ENCODE results near the gene CPTP. TPM values are rescaled to one million over a fixed set of nuclear protein-coding genes. Genes with fewer than 3 reads are reported as not detected.

The CPTP gene
- polyA plus RNA-seq, 1 donor from 2014 or later, result 9.9 TPM

DNA sequence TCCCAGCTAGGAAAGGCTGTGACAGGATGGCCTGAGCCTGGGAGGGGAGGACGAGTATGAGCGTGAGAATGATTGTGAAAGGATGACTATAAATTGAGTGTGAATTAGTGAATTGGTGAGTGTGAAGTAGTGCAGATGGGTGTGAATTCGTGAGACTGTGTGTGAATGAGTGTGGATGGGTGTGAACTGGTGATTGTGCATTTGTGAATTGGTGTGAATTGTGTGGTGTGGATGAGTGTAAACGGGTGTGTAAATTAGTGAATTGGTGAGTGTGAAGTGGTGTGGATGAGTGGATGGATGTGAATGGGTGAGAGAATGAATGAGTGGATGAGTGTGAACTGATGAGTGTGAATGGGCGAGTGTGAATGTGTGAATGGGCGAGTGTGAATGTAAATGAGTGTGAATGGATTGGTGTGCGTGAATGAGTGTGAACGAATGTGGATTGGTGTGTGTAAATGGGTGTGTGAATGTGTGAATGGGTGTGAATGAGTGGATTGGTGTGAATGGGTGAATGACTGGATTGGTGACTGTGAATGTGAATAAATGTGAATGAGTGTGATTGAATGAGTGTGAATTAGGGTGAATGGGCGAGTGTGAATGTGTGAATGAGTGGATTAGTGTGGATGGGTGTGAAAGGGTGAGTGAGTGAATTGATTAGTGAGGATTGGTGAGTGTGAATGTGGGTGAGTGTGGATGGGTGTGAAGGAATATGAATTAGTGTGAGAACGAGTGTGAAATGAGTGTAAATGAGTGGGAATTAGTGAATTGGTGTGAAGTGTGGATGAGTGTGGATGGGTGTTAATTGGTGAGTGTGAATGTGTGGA, 41.5 kb downstream of the CPTP start:
- H3K27me3 ChIP-seq (ENCODE audit: insufficient read depth, low read depth, low read length), result no peaks in the 10 kb centered on the region
- no peak overlapping the region for H3K27ac ChIP-seq (ENCODE audit: low read length)
- no peak for TF ChIP-seq EP300 (conservative IDR thresholded peaks at IDR 0.05; ENCODE audit: poor library complexity, severe bottlenecking)
- no peak for TF ChIP-seq RAD21 (conservative IDR thresholded peaks at IDR 0.05)
- TF ChIP-seq, protein P1, sequence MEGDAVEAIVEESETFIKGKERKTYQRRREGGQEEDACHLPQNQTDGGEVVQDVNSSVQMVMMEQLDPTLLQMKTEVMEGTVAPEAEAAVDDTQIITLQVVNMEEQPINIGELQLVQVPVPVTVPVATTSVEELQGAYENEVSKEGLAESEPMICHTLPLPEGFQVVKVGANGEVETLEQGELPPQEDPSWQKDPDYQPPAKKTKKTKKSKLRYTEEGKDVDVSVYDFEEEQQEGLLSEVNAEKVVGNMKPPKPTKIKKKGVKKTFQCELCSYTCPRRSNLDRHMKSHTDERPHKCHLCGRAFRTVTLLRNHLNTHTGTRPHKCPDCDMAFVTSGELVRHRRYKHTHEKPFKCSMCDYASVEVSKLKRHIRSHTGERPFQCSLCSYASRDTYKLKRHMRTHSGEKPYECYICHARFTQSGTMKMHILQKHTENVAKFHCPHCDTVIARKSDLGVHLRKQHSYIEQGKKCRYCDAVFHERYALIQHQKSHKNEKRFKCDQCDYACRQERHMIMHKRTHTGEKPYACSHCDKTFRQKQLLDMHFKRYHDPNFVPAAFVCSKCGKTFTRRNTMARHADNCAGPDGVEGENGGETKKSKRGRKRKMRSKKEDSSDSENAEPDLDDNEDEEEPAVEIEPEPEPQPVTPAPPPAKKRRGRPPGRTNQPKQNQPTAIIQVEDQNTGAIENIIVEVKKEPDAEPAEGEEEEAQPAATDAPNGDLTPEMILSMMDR (IDR thresholded peaks at IDR 0.05; ENCODE audit: poor library complexity, severe bottlenecking), result no peak
- TF ChIP-seq, protein P2, sequence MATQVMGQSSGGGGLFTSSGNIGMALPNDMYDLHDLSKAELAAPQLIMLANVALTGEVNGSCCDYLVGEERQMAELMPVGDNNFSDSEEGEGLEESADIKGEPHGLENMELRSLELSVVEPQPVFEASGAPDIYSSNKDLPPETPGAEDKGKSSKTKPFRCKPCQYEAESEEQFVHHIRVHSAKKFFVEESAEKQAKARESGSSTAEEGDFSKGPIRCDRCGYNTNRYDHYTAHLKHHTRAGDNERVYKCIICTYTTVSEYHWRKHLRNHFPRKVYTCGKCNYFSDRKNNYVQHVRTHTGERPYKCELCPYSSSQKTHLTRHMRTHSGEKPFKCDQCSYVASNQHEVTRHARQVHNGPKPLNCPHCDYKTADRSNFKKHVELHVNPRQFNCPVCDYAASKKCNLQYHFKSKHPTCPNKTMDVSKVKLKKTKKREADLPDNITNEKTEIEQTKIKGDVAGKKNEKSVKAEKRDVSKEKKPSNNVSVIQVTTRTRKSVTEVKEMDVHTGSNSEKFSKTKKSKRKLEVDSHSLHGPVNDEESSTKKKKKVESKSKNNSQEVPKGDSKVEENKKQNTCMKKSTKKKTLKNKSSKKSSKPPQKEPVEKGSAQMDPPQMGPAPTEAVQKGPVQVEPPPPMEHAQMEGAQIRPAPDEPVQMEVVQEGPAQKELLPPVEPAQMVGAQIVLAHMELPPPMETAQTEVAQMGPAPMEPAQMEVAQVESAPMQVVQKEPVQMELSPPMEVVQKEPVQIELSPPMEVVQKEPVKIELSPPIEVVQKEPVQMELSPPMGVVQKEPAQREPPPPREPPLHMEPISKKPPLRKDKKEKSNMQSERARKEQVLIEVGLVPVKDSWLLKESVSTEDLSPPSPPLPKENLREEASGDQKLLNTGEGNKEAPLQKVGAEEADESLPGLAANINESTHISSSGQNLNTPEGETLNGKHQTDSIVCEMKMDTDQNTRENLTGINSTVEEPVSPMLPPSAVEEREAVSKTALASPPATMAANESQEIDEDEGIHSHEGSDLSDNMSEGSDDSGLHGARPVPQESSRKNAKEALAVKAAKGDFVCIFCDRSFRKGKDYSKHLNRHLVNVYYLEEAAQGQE (IDR thresholded peaks at IDR 0.05; ENCODE audit: borderline replicate concordance), result no peak
- no peak for TF ChIP-seq MXI1 (conservative IDR thresholded peaks at IDR 0.05; ENCODE audit: poor library complexity, severe bottlenecking)
- no peak for TF ChIP-seq POLR2AphosphoS5 (IDR thresholded peaks at IDR 0.05)
- no peak for TF ChIP-seq TAF1 (IDR thresholded peaks at IDR 0.05; ENCODE audit: low read depth)
- TF ChIP-seq EZH2 (IDR thresholded peaks at IDR 0.05; ENCODE audit: borderline replicate concordance, insufficient read depth, low read length, poor library complexity, severe bottlenecking), result no peak
- TF ChIP-seq SMC3 (conservative IDR thresholded peaks at IDR 0.05; ENCODE audit: poor library complexity), result no peak
- H3K36me3 ChIP-seq (ENCODE audit: insufficient read depth, low read length), result no peaks in the 10 kb centered on the region
- no peaks in the 10 kb centered on the region for H3K79me2 ChIP-seq (replicated peaks; ENCODE audit: insufficient read depth, low read length)
- no peak overlapping the region for H3K4me3 ChIP-seq (ENCODE audit: low read length)
- H3K4me2 ChIP-seq (ENCODE audit: low read length), result no peak overlapping the region
- no peaks in the 10 kb centered on the region for H4K20me1 ChIP-seq (ENCODE audit: insufficient read depth)
- no peak overlapping the region for H2AFZ ChIP-seq (ENCODE audit: low read depth, low read length)
- no peak overlapping the region for H3K9ac ChIP-seq (ENCODE audit: low read length)
- H3K9me2 ChIP-seq (ENCODE audit: insufficient read depth, low read length), result no peaks in the 10 kb centered on the region
- no peaks in the 10 kb centered on the region for H3F3A ChIP-seq (ENCODE audit: insufficient read depth, low read length, poor library complexity, severe bottlenecking)
- no peaks in the 10 kb centered on the region for H3K9me3 ChIP-seq (ENCODE audit: low read length)

DNA sequence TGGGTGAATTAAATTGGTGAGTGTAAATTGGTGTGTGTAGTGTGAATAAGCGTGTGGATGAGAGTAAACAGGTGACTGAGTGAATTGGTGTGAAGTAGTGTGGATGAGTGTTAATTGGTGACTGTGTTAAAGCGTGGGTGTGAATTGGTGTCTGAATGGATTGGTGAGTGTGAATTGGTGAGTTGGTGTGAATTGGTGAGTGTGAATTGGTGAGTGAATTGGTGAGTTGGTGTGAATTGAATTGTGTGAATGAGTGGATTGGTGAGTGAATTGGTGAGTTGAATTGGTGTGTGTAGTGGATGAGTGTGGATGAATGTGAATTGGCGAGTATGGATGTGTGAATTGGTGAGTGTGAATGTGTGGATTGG, 42.1 kb downstream of the CPTP start:
- no peak for TF ChIP-seq EP300 (conservative IDR thresholded peaks at IDR 0.05; ENCODE audit: poor library complexity, severe bottlenecking)
- TF ChIP-seq POLR2AphosphoS5 (IDR thresholded peaks at IDR 0.05), result no peak
- no peak for TF ChIP-seq EZH2 (IDR thresholded peaks at IDR 0.05; ENCODE audit: borderline replicate concordance, insufficient read depth, low read length, poor library complexity, severe bottlenecking)
- TF ChIP-seq SMC3 (conservative IDR thresholded peaks at IDR 0.05; ENCODE audit: poor library complexity), result no peak
- no peak for TF ChIP-seq TAF1 (IDR thresholded peaks at IDR 0.05; ENCODE audit: low read depth)
- TF ChIP-seq, protein P1 (IDR thresholded peaks at IDR 0.05; ENCODE audit: poor library complexity, severe bottlenecking), result no peak
- TF ChIP-seq, protein P2 (IDR thresholded peaks at IDR 0.05; ENCODE audit: borderline replicate concordance), result no peak
- no peak for TF ChIP-seq MXI1 (conservative IDR thresholded peaks at IDR 0.05; ENCODE audit: poor library complexity, severe bottlenecking)
- TF ChIP-seq RAD21 (conservative IDR thresholded peaks at IDR 0.05), result no peak
- H3K9me2 ChIP-seq (ENCODE audit: insufficient read depth, low read length), result no peaks in the 10 kb centered on the region

More for the DNA sequence above, 42.1 kb downstream of the CPTP start:
- Histone ChIP-seq H2AFZ (ENCODE audit: low read depth, low read length) (no peak overlapping the region), H3K27me3 (ENCODE audit: insufficient read depth, low read depth, low read length) (no peaks in the 10 kb centered on the region), H3K79me2 (replicated peaks; ENCODE audit: insufficient read depth, low read length) (no peaks in the 10 kb centered on the region), H4K20me1 (ENCODE audit: insufficient read depth) (no peaks in the 10 kb centered on the region), H3K9ac (ENCODE audit: low read length) (no peak overlapping the region), H3K27ac (ENCODE audit: low read length) (no peak overlapping the region), H3K36me3 (ENCODE audit: insufficient read depth, low read length) (no peaks in the 10 kb centered on the region), H3F3A (ENCODE audit: insufficient read depth, low read length, poor library complexity, severe bottlenecking) (no peaks in the 10 kb centered on the region), H3K4me3 (ENCODE audit: low read length) (no peak overlapping the region), H3K9me3 (ENCODE audit: low read length) (no peaks in the 10 kb centered on the region), H3K4me2 (ENCODE audit: low read length) (no peak overlapping the region)

Measured in neural cell (in vitro differentiated cells).